Duodenal mucosa (tissue), 2 donors: ENCODE measurements around the gene S100A11.

Source experiments
- H3K27ac ChIP-seq: one replicate; pipeline ENCODE4 v1.7.0; 2013; ENCODE audit warnings: low read depth, low read length
- H3K27me3 ChIP-seq, 2 donors: one replicate each; pipeline ENCODE4 v1.7.0; 2013; ENCODE audit warnings: low read length in 2 of 2, control low read depth in 1 of 2; ENCODE audit not compliant: insufficient read depth in 2 of 2, control insufficient read depth in 1 of 2
- H3K36me3 ChIP-seq, 2 donors: one replicate each; pipeline ENCODE4 v1.7.0; 2013; ENCODE audit warnings: low read length in 2 of 2, control low read depth in 1 of 2; ENCODE audit not compliant: insufficient read depth in 2 of 2, control insufficient read depth in 1 of 2
- H3K4me1 ChIP-seq, 2 donors: one replicate each; pipeline ENCODE4 v1.7.0; 2013; ENCODE audit warnings: low read length in 2 of 2, control low read depth in 1 of 2; ENCODE audit not compliant: insufficient read depth in 2 of 2, control insufficient read depth in 1 of 2
- H3K4me3 ChIP-seq, 2 donors: one replicate each; pipeline ENCODE4 v1.7.0; 2013; ENCODE audit warnings: low read length in 2 of 2, low read depth in 1 of 2
- H3K9ac ChIP-seq, 2 donors: one replicate each; pipeline ENCODE4 v1.7.0; 2013; ENCODE audit warnings: low read length in 2 of 2, low read depth in 1 of 2
- H3K9me3 ChIP-seq, 2 donors: one replicate each; pipeline ENCODE4 v1.7.0; 2013; ENCODE audit warnings: low read length in 2 of 2, control low read depth in 1 of 2; ENCODE audit not compliant: control insufficient read depth in 1 of 2

Gene S100A11

GRCh38 chr1:151993734-151994496 is 42.9 kb downstream of the S100A11 start, which contains the start of gene S100A10:
S100A10 (minus strand) TSS chr1:151993859; CDS start chr1:151986230, 7,629 bp downstream.
- Histone ChIP-seq H3K36me3 (no peaks in the 10 kb centered on the region), H3K27ac (peak within 1 kb of the TSS; percentile 93), H3K4me1 (peaks cover 35 to 52% of the 10 kb centered on the region in 2 donors), H3K27me3 (no peaks in the 10 kb centered on the region), H3K9me3 (no peaks in the 10 kb centered on the region), H3K9ac (peak within 1 kb of the TSS; percentile 81 to 98), H3K4me3 (peak within 1 kb of the TSS; percentile 82 to 98)

- peak overlapping the region; percentile 82 to 98 for H3K4me3 ChIP-seq
- H3K9ac ChIP-seq, result peak overlapping the region; percentile 81 to 98
- peaks cover 42 to 59% of the 10 kb centered on the region in 2 donors for H3K4me1 ChIP-seq
- H3K27ac ChIP-seq, result peak overlapping the region; percentile 93
- H3K9me3 ChIP-seq, result no peaks in the 10 kb centered on the region
- H3K27me3 ChIP-seq, result no peaks in the 10 kb centered on the region
- no peaks in the 10 kb centered on the region for H3K36me3 ChIP-seq
Measured at GRCh38 chr1:151993084-151993733, 43.6 kb downstream of the S100A11 start.

DNA sequence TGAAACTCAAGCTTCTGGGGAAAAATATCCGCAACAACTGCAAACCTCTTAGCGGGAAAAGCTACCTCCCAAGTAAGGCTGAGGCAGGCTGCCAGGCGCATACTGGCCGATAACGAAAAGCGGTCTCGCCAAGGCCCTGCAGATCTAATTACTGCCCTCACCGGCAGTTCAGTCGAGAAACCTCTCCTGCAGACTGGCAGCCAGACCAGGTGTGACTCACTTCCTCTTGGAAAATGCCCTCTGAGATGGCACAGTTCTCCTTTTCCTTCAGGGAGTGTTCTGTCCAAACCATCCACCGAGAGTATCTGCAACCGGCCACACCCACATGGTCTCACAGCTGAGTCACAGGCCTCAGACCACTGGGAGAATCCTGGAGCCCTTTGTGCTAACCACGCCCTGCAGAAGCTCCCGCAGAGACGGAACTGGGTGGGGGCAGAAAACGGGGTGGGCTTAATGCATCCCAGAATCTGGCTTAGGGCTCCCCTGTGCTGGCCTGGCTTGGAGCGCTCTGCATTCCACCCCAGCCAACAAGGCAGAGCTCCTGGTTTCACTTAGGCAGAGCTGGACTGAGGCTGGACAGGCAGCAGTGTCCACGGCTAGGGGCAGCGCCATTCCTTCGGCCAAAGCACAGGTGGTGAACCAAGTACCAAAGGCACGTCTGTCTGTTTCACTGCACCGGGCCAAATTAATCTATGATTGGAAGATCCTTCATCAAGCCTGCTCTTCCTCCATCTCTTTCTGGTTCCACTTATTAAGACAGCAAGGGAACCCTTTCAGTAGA is 44.3 kb downstream of the S100A11 start:
- Histone ChIP-seq H3K27ac (peak overlapping the region; percentile 93), H3K4me1 (peaks cover 47 to 66% of the 10 kb centered on the region in 2 donors), H3K9ac (peak overlapping the region; percentile 81 to 98), H3K36me3 (no peaks in the 10 kb centered on the region), H3K9me3 (no peaks in the 10 kb centered on the region), H3K27me3 (no peaks in the 10 kb centered on the region), H3K4me3 (peak overlapping the region; percentile 82 to 98)

GRCh38 chr1:151991663-151992302 is 45.0 kb downstream of the S100A11 start:
- no peaks in the 10 kb centered on the region for H3K27me3 ChIP-seq
- H3K4me3 ChIP-seq, result peak overlapping the region; percentile 82 to 98
- H3K36me3 ChIP-seq, result no peaks in the 10 kb centered on the region
- peaks cover 47 to 66% of the 10 kb centered on the region in 2 donors for H3K4me1 ChIP-seq
- no peaks in the 10 kb centered on the region for H3K9me3 ChIP-seq
- H3K27ac ChIP-seq, result peak overlapping the region; percentile 93
- peak overlapping the region; percentile 81 to 98 for H3K9ac ChIP-seq

- Histone ChIP-seq H3K4me1 (peaks cover 48 to 59% of the 10 kb centered on the region in 2 donors), H3K27ac (no peak overlapping the region), H3K36me3 (peaks cover 3 to 7% of the 10 kb centered on the region in 2 donors), H3K9ac (peak overlapping the region; percentile 4 to 98), H3K27me3 (no peaks in the 10 kb centered on the region), H3K4me3 (peak overlapping the region; percentile 82 to 98), H3K9me3 (no peaks in the 10 kb centered on the region)
Measured at GRCh38 chr1:151990856-151991198, 46.0 kb downstream of the S100A11 start.

GRCh38 chr1:151990058-151990855 is 46.5 kb downstream of the S100A11 start:
- Histone ChIP-seq H3K9me3 (no peaks in the 10 kb centered on the region), H3K9ac (peak overlapping the region; percentile 1 to 4), H3K4me1 (peaks cover 51 to 62% of the 10 kb centered on the region in 2 donors), H3K27ac (no peak overlapping the region), H3K4me3 (peak overlapping the region; percentile 22 to 98), H3K36me3 (peaks cover 9 to 13% of the 10 kb centered on the region in 2 donors), H3K27me3 (no peaks in the 10 kb centered on the region)

GRCh38 chr1:151989211-151989862 is 47.5 kb downstream of the S100A11 start:
- Histone ChIP-seq H3K4me1 (peaks cover 58 to 68% of the 10 kb centered on the region in 2 donors), H3K27ac (peak overlapping the region; percentile 11), H3K9me3 (no peaks in the 10 kb centered on the region), H3K27me3 (no peaks in the 10 kb centered on the region), H3K36me3 (peaks cover 13 to 22% of the 10 kb centered on the region in 2 donors), H3K9ac (peak overlapping the region; percentile 38 to 42), H3K4me3 (peak overlapping the region; percentile 22 to 98)

DNA sequence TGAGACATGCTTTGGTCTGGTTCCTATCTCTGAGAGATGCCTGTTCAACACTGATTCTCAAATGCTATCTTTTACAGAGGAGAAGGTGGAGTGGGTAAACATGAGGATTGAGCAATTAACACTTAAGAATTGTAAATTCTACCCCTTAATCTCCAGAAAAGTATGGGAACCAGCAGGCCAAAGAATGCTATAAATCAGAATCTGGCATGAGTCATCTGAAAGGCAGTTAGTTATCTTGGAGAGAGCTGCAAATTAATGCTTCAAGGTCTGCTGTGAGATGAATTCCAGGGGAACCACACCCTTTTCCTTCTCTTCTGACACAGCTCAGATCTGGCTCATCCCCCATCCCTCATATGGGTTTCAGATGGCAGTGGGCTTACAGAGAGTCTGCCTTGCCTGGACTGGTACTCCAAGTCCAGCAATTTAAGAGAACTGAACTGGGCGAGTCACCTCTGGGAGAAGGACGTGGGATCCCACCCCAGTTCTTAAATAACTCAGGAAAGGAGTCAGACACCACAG is 48.3 kb downstream of the S100A11 start:
- peaks cover 21 to 31% of the 10 kb centered on the region in 2 donors for H3K36me3 ChIP-seq
- H3K27ac ChIP-seq, result no peak overlapping the region
- peaks cover 66% of the 10 kb centered on the region in 2 donors for H3K4me1 ChIP-seq
- no peaks in the 10 kb centered on the region for H3K9me3 ChIP-seq
- H3K27me3 ChIP-seq, result no peaks in the 10 kb centered on the region
- H3K9ac ChIP-seq, result no peak overlapping the region
- peak overlapping the region; percentile 22 to 98 for H3K4me3 ChIP-seq
